MM.1S (cell line): ENCODE data around the gene ADIRF.
"Not testable (repeated sequence)": the region's sequence is repeated elsewhere in the genome, so short reads cannot be mapped to it uniquely, and the experiment has no call there.

ENCODE experiments used
- DNase-seq: peaks from one replicate; pipeline ENCODE4 v3.0.0-alpha.2; 2015
- H2AFZ ChIP-seq: fragments of 300-600 bp; sonication (generic); 2 replicates; pipeline ENCODE4 v1.6.0; 2016; ENCODE audit warnings: antibody characterized with exemption, low read length
- H3F3A ChIP-seq: fragments of 300-600 bp; sonication (generic); 2 replicates; pipeline ENCODE4 v1.6.1; 2016; ENCODE audit warnings: mild to moderate bottlenecking, antibody characterized with exemption, low read length, moderate library complexity, mixed read lengths; ENCODE audit not compliant: insufficient read depth
- H3K27ac ChIP-seq: fragments of 300-600 bp; sonication (generic); 2 replicates; pipeline ENCODE4 v1.5.1; 2016; ENCODE audit warnings: mild to moderate bottlenecking, low read length
- H3K27me3 ChIP-seq: fragments of 300-600 bp; sonication (generic); replicated peaks from 2 replicates; pipeline ENCODE4 v1.6.0; 2016; ENCODE audit warnings: low read length; ENCODE audit not compliant: insufficient read depth
- H3K36me3 ChIP-seq: fragments of 300-600 bp; sonication (generic); replicated peaks from 2 replicates; pipeline ENCODE4 v1.6.1; 2016; ENCODE audit warnings: mild to moderate bottlenecking, low read length, mixed read lengths; ENCODE audit not compliant: insufficient read depth
- H3K4me1 ChIP-seq: fragments of 300-600 bp; sonication (generic); 2 replicates; pipeline ENCODE4 v1.6.1; 2016; ENCODE audit warnings: low read length, mixed read lengths
- H3K4me2 ChIP-seq: fragments of 300-600 bp; sonication (generic); 2 replicates; pipeline ENCODE4 v1.6.0; 2016; ENCODE audit warnings: low read depth, low read length
- H3K4me3 ChIP-seq: fragments of 300-600 bp; sonication (generic); 2 replicates; pipeline ENCODE4 v1.5.1; 2016; ENCODE audit warnings: low read length, mixed read lengths
- H3K79me2 ChIP-seq: fragments of 300-600 bp; sonication (generic); 2 replicates; pipeline ENCODE4 v1.6.1; 2016; ENCODE audit warnings: mixed run types, low read length, mixed read lengths
- H3K9ac ChIP-seq: fragments of 300-600 bp; sonication (generic); 2 replicates; pipeline ENCODE4 v1.6.1; 2016; ENCODE audit warnings: low read length, mixed read lengths
- H3K9me2 ChIP-seq: fragments of 300-600 bp; sonication (generic); replicated peaks from 2 replicates; pipeline ENCODE4 v1.6.1; 2016; ENCODE audit warnings: mild to moderate bottlenecking, low read length, mixed read lengths; ENCODE audit not compliant: insufficient read depth
- H3K9me3 ChIP-seq: fragments of 300-600 bp; sonication (generic); replicated peaks from 2 replicates; pipeline ENCODE4 v1.6.1; 2016; ENCODE audit warnings: mild to moderate bottlenecking, low read length, mixed read lengths; ENCODE audit not compliant: insufficient read depth
- H4K20me1 ChIP-seq: fragments of 300-600 bp; sonication (generic); 2 replicates; pipeline ENCODE4 v1.6.1; 2016; ENCODE audit warnings: mild to moderate bottlenecking, low read length, moderate library complexity, mixed read lengths; ENCODE audit not compliant: insufficient read depth
- EZH2 ChIP-seq: fragments of 300-600 bp; sonication (generic); optimal IDR thresholded peaks from 2 replicates; pipeline ENCODE3; 2017; ENCODE audit warnings: low read depth, mild to moderate bottlenecking, antibody characterized with exemption, low read length, mixed read lengths
- EZH2phosphoT487 ChIP-seq: fragments of 300-600 bp; sonication (generic); IDR thresholded peaks from 2 replicates; pipeline ENCODE4 v1.6.1; 2018; ENCODE audit warnings: antibody characterized with exemption, low read length
- TF ChIP-seq, protein P1 (sequence below): fragments of 300-600 bp; sonication (generic); IDR thresholded peaks from 2 replicates; pipeline ENCODE4 v1.5.1; 2016; ENCODE audit warnings: antibody characterized with exemption, low read length, mixed read lengths

Gene ADIRF

DNA sequence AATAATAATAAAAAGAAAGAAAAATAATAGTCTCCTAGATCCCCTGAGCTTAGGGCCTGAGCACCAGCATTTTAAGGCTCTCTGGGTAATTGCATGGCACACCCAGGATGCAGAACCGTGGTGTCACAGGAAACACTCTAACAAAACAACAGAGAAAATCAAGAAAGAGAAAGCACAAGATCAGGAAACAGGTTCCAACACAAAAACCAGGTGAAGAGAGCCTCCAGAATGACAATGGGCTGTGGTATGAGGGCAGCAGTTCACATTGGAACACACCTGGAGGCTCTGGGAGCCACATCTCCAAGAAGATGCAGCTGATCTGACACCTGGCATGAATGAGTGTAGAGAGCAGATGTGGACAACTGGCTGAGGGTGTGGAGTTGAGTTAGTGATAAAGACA lies 17.9 kb upstream of the ADIRF start:
- Histone ChIP-seq H3K4me3 (no peak overlapping the region), H3K9me3 (no peaks in the 10 kb centered on the region), H3K27ac (no peak overlapping the region), H3K36me3 (no peaks in the 10 kb centered on the region), H4K20me1 (no peaks in the 10 kb centered on the region), H3K79me2 (no peaks in the 10 kb centered on the region), H3F3A (no peaks in the 10 kb centered on the region), H3K9ac (no peak overlapping the region), H3K27me3 (no peaks in the 10 kb centered on the region), H3K9me2 (no peaks in the 10 kb centered on the region), H2AFZ (no peak overlapping the region), H3K4me1 (no peaks in the 10 kb centered on the region), H3K4me2 (no peak overlapping the region)
- TF ChIP-seq EZH2phosphoT487, result no peak
- TF ChIP-seq EZH2, result no peak
- DNase-seq, result no peak

DNA sequence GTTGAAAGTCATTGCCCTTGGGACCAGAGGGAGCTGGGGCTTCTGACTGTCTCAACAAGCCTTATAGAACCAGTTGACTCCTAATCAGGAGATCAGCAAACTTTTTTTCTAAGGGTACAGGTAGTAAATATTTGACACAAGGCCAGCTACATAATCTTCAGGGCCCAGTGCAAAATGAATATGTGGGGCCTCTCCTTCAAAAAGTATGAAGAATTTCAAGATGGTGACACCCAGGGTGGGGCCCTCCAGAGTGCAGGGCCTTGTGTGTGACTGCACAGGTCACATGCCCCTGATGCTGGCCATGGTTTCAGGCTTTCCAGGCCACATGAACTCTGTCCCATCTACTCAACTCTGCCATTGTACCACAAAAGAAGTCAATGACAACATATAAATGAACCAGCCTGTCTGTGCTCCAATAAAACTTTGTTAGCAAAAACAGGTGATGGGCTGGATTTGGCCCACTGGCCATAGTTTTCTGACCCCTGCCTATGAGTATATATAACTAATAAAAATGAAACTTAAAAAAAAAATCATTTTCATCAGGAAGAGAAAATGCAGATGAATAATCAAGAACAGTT lies 17.0 kb upstream of the ADIRF start:
- TF ChIP-seq EZH2 (no peak), EZH2phosphoT487 (no peak)
- TF ChIP-seq, protein P1, sequence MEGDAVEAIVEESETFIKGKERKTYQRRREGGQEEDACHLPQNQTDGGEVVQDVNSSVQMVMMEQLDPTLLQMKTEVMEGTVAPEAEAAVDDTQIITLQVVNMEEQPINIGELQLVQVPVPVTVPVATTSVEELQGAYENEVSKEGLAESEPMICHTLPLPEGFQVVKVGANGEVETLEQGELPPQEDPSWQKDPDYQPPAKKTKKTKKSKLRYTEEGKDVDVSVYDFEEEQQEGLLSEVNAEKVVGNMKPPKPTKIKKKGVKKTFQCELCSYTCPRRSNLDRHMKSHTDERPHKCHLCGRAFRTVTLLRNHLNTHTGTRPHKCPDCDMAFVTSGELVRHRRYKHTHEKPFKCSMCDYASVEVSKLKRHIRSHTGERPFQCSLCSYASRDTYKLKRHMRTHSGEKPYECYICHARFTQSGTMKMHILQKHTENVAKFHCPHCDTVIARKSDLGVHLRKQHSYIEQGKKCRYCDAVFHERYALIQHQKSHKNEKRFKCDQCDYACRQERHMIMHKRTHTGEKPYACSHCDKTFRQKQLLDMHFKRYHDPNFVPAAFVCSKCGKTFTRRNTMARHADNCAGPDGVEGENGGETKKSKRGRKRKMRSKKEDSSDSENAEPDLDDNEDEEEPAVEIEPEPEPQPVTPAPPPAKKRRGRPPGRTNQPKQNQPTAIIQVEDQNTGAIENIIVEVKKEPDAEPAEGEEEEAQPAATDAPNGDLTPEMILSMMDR, result no peak
- Histone ChIP-seq H4K20me1 (no peaks in the 10 kb centered on the region), H3K79me2 (no peaks in the 10 kb centered on the region), H3K4me2 (no peak overlapping the region), H3K36me3 (no peaks in the 10 kb centered on the region), H3F3A (no peaks in the 10 kb centered on the region), H3K9me3 (no peaks in the 10 kb centered on the region), H2AFZ (no peak overlapping the region), H3K9ac (no peak overlapping the region), H3K27ac (no peak overlapping the region), H3K9me2 (no peaks in the 10 kb centered on the region), H3K4me1 (no peaks in the 10 kb centered on the region), H3K27me3 (no peaks in the 10 kb centered on the region), H3K4me3 (no peak overlapping the region)
- DNase-seq, result no peak

DNA sequence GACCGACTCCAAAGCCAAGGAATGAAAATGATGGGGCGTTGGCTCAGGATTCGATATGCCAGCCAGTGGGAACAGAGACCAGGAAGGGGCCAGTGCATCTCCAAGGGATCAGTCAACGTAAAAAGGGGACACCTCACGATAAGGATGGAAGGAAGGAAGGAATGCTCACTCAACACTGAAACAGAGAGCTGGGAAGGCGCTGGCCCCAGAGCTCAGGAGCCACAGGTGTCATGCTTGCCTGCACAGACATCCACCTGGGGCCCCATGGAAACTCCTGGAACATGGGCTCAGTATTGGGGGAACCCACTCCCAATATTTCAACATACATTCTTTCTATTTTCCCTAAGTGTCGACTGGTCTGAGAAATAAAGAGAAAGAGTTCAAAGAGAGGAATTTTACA lies 16.2 kb upstream of the ADIRF start:
- H3K4me1 ChIP-seq, result no peaks in the 10 kb centered on the region
- no peak overlapping the region for H3K9ac ChIP-seq
- H3F3A ChIP-seq, result no peaks in the 10 kb centered on the region
- H3K27me3 ChIP-seq, result no peaks in the 10 kb centered on the region
- no peak overlapping the region for H3K4me2 ChIP-seq
- no peak overlapping the region for H3K27ac ChIP-seq
- H3K4me3 ChIP-seq, result no peak overlapping the region
- no peaks in the 10 kb centered on the region for H3K79me2 ChIP-seq
- no peaks in the 10 kb centered on the region for H4K20me1 ChIP-seq
- no peaks in the 10 kb centered on the region for H3K36me3 ChIP-seq
- no peaks in the 10 kb centered on the region for H3K9me2 ChIP-seq
- TF ChIP-seq EZH2, result no peak
- TF ChIP-seq, protein P1, result no peak
- no peak for TF ChIP-seq EZH2phosphoT487
- no peak overlapping the region for H2AFZ ChIP-seq
- no peaks in the 10 kb centered on the region for H3K9me3 ChIP-seq
- DNase-seq, result no peak

DNA sequence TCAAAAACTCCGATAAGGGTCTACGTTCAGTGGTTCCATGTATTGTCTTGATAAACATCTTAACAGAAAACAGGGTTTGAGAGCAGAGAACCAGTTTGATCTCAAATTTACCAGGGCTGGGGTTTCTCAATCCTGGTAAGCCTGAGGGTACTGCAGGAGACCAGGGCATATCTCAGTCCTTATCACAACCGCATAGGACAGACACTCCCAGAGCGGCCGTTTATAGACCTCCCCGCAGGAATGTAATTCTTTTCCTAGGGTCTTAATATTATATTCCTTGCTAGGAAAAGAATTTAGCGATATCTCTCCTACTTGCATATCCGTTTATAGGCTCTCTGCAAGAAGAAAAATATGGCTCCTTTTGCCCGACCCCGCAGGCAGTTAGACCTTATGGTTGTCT lies 15.6 kb upstream of the ADIRF start:
- not testable (repeated sequence) for H3K27ac ChIP-seq, H3K36me3 ChIP-seq, H3K27me3 ChIP-seq, H3F3A ChIP-seq, H3K9ac ChIP-seq, H3K9me2 ChIP-seq, H3K79me2 ChIP-seq, H3K4me3 ChIP-seq, H3K9me3 ChIP-seq, H3K4me2 ChIP-seq, H3K4me1 ChIP-seq, H4K20me1 ChIP-seq, H2AFZ ChIP-seq, DNase-seq
